Esophagus muscularis mucosa (tissue), 4 donors: ENCODE results near the gene CLDN7. TPM values are rescaled to one million over a fixed set of nuclear protein-coding genes. Genes with fewer than 3 reads are reported as not detected.
A peak's percentile ranks its signal among the peaks of the same experiment; 100 is the strongest.

Source experiments
- DNase-seq: peaks from one replicate; pipeline ENCODE4 v3.0.0-alpha.2; 2017; ENCODE audit errors: extremely low spot score
- H3K27ac ChIP-seq, 4 donors: fragments of 200-600 bp; sonication (generic); replicated peaks in 1 of 4; 1 replicate in 3 of 4; 2 replicates in 1 of 4; pipeline ENCODE4 v1.5.1; 2016 to 2019; ENCODE audit warnings: mild to moderate bottlenecking in 1 of 4
- H3K27me3 ChIP-seq, 4 donors: fragments of 200-600 bp; sonication (generic); one replicate each; pipeline versions ENCODE4 v1.5.1 to v1.6.0; 2016 to 2019
- H3K36me3 ChIP-seq, 4 donors: fragments of 200-600 bp; sonication (generic); one replicate each; pipeline ENCODE4 v1.5.1; 2016 to 2019
- H3K4me1 ChIP-seq, 4 donors: fragments of 200-600 bp; sonication (generic); one replicate each; pipeline ENCODE4 v1.5.1; 2016 to 2019
- H3K4me3 ChIP-seq, 4 donors: fragments of 200-600 bp; sonication (generic); 1 replicate in 2 of 4; 2 replicates in 2 of 4; pipeline ENCODE4 v1.5.1; 2016 to 2019; ENCODE audit warnings: mild to moderate bottlenecking in 4 of 4, moderate library complexity in 1 of 4
- H3K9me3 ChIP-seq, 4 donors: fragments of 200-600 bp; sonication (generic); 1 replicate in 3 of 4; 2 replicates in 1 of 4; pipeline ENCODE4 v1.5.1; 2016 to 2019
- CTCF ChIP-seq, 3 experiments: fragments of 200-600 bp in 2 of 3; fragments of 450-650 bp in 1 of 3; sonication (generic) in 2 of 3; IDR thresholded peaks; one replicate each; pipeline ENCODE4 v1.5.1; 2017 to 2019; ENCODE audit warnings: antibody characterized with exemption in 3 of 3, mild to moderate bottlenecking in 2 of 3, moderate library complexity in 1 of 3
- EP300 ChIP-seq: sonication (generic); formaldehyde crosslinking; IDR thresholded peaks from one replicate; pipeline ENCODE4 v1.6.1; 2017; ENCODE audit warnings: antibody characterized with exemption
- POLR2A ChIP-seq: fragments of 450-650 bp; IDR thresholded peaks from one replicate; pipeline ENCODE4 v1.6.1; 2017; ENCODE audit warnings: antibody characterized with exemption, moderate library complexity, mild to moderate bottlenecking, low read depth
- POLR2AphosphoS5 ChIP-seq, 2 donors: sonication (generic); formaldehyde crosslinking; IDR thresholded peaks; one replicate each; pipeline ENCODE4 v1.6.1; 2017; ENCODE audit warnings: antibody characterized with exemption in 2 of 2
- WGBS: methylation state at CpG from one replicate; pipeline ENCODE4 v1.1.5; 2018; 5-methylcytosine and 5-hydroxymethylcytosine counted together
- intact Hi-C: fragments of 100-400 bp; cut with DNase I; formaldehyde crosslinking; loops from one replicate; pipeline ENCODE4 v1.15.1; 2023
- total RNA-seq, 4 donors: library from RNA; depleted of rRNA; stranded (reverse); fragments of >200 nt; gene quantifications; one replicate each; pipeline versions ENCODE4 v1.1.0 to v1.2.1, GENCODE V29; 2016

CLDN7 gene
- total RNA-seq, 4 donors from 2014 or later, result 1.7 to 3.4 (median 2.1) TPM

- Histone ChIP-seq H3K36me3 (peaks cover 31 to 36% (median 35%) of the 10 kb centered on the region in 4 donors), H3K4me1 (peaks cover 38 to 55% (median 47%) of the 10 kb centered on the region in 4 donors), H3K9me3 (no peaks in the 10 kb centered on the region), H3K27me3 (no peaks in the 10 kb centered on the region), H3K27ac (peak overlapping the region; percentile 95 to 100 (median 100)), H3K4me3 (peak overlapping the region; percentile 95 to 100 (median 96))
- DNase-seq, result no peak
- WGBS, result 1% methylated on average over 50 of the region's 104 CpGs
- intact Hi-C loops, result no loop called here
- TF ChIP-seq POLR2A, result no peak
- TF ChIP-seq CTCF (IDR thresholded peaks at IDR 0.05), result peak in 1 of 3 experiments; percentile 22
These were observed 45.7 kb upstream of the CLDN7 start for GRCh38 chr17:7307686-7308624.

GRCh38 chr17:7306911-7307685, 44.8 kb upstream of the CLDN7 start, which contains the start of gene EIF5A:
Gene EIF5A, plus strand, starts transcription at chr17:7307628. Its CDS starts 2,008 bp downstream, at chr17:7309636.
- intact Hi-C loops, result no loop called here
- peaks cover 23 to 28% (median 26%) of the 10 kb centered on the region in 4 donors for H3K36me3 ChIP-seq
- WGBS, result under 1% methylated on average over 58 of the region's 64 CpGs

GRCh38 chr17:7304179-7304578, 41.9 kb upstream of the CLDN7 start:
- Histone ChIP-seq H3K9me3 (no peaks in the 10 kb centered on the region), H3K27ac (no peak overlapping the region), H3K4me1 (peaks cover 9 to 19% (median 15%) of the 10 kb centered on the region in 4 donors), H3K4me3 (no peak overlapping the region), H3K36me3 (no peaks in the 10 kb centered on the region), H3K27me3 (no peaks in the 10 kb centered on the region)
- no peak for DNase-seq
- intact Hi-C loops, result no loop called here
- 92% methylated on average over 7 of the region's 7 CpGs for WGBS
- TF ChIP-seq POLR2A (no peak), CTCF (IDR thresholded peaks at IDR 0.05) (no peak), EP300 (no peak), POLR2AphosphoS5 (IDR thresholded peaks at IDR 0.05) (no peak)

More at GRCh38 chr17:7306911-7307685, 44.8 kb upstream of the CLDN7 start, which contains the start of gene EIF5A:
- TF ChIP-seq EP300, result no peak
- peak in 1 of 3 experiments; percentile 19 for TF ChIP-seq CTCF (IDR thresholded peaks at IDR 0.05)
- TF ChIP-seq POLR2AphosphoS5 (IDR thresholded peaks at IDR 0.05), result peak; percentile 92 to 99
- peak; percentile 96 for TF ChIP-seq POLR2A
- no peaks in the 10 kb centered on the region for H3K27me3 ChIP-seq
- DNase-seq, result peak; percentile 100
- peak within 1 kb of the TSS; percentile 95 to 100 (median 100) for H3K27ac ChIP-seq
- peaks cover 31 to 46% (median 39%) of the 10 kb centered on the region in 4 donors for H3K4me1 ChIP-seq
- H3K9me3 ChIP-seq, result no peaks in the 10 kb centered on the region
- peak within 1 kb of the TSS; percentile 95 to 100 (median 96) for H3K4me3 ChIP-seq

- no peaks in the 10 kb centered on the region for H3K36me3 ChIP-seq
- no peaks in the 10 kb centered on the region for H3K9me3 ChIP-seq
- peaks cover 0 to 36% (median 4%) of the 10 kb centered on the region in 4 donors for H3K27me3 ChIP-seq
- H3K4me3 ChIP-seq, result peak overlapping the region; percentile 5 to 38 (median 29)
- no peak for TF ChIP-seq POLR2A
- peak; percentile 73 to 93 for TF ChIP-seq POLR2AphosphoS5 (IDR thresholded peaks at IDR 0.05)
- peak; percentile 97 to 99 (median 99) for TF ChIP-seq CTCF (IDR thresholded peaks at IDR 0.05)
- TF ChIP-seq EP300, result peak; percentile 47
- intact Hi-C loops, result loop anchor here (1.0 kb wide), 1 partner anchor 16 kb away; no protein-coding TSS in a partner anchor
- 7% methylated on average over 18 of the region's 51 CpGs for WGBS
- peaks cover 49 to 56% (median 56%) of the 10 kb centered on the region in 4 donors for H3K4me1 ChIP-seq
- DNase-seq, result peak; percentile 98
- H3K27ac ChIP-seq, result peak overlapping the region; percentile 81 to 96 (median 92)
These were observed 34.0 kb upstream of the CLDN7 start for GRCh38 chr17:7296189-7296861.
